ENCODE data around the gene OLFML2A.

The OLFML2A gene

GRCh38 chr9:124774129-124774978 is 2.6 kb upstream of the OLFML2A start:
- peak; percentile 81 for TF ChIP-seq CTCF (conservative IDR thresholded peaks at IDR 0.05; ENCODE audit: control insufficient read depth, insufficient read depth, low read depth, low read length)
- peak; percentile 76 for DNase-seq (ENCODE audit: low read depth)
- H3K4me3 ChIP-seq (ENCODE audit: control insufficient read depth, low read depth, low read length): no peak overlapping the region

- TF ChIP-seq CTCF (conservative IDR thresholded peaks at IDR 0.05; ENCODE audit: control insufficient read depth, insufficient read depth, low read depth, low read length): no peak
- DNase-seq (ENCODE audit: low read depth): no peak
- H3K4me3 ChIP-seq (ENCODE audit: control insufficient read depth, low read depth, low read length): peak overlapping the region; percentile 38
Measured at GRCh38 chr9:124776618-124776953, 347 bp upstream of the OLFML2A start.

GRCh38 chr9:124778575-124779367 is 1.8 kb downstream of the OLFML2A start:
- H3K4me3 ChIP-seq (ENCODE audit: control insufficient read depth, low read depth, low read length): no peak overlapping the region

GRCh38 chr9:124779368-124780059 is 2.6 kb downstream of the OLFML2A start:
- no peak overlapping the region for H3K4me3 ChIP-seq (ENCODE audit: control insufficient read depth, low read depth, low read length)
- peak; percentile 95 for DNase-seq (ENCODE audit: low read depth)
- no peak for TF ChIP-seq CTCF (conservative IDR thresholded peaks at IDR 0.05; ENCODE audit: control insufficient read depth, insufficient read depth, low read depth, low read length)

More at GRCh38 chr9:124778575-124779367, 1.8 kb downstream of the OLFML2A start:
- DNase-seq (ENCODE audit: low read depth): peak; percentile 12
- no peak for TF ChIP-seq CTCF (conservative IDR thresholded peaks at IDR 0.05; ENCODE audit: control insufficient read depth, insufficient read depth, low read depth, low read length)

GRCh38 chr9:124780060-124780756 is 3.3 kb downstream of the OLFML2A start:
- peak; percentile 71 for DNase-seq (ENCODE audit: low read depth)
- no peak overlapping the region for H3K4me3 ChIP-seq (ENCODE audit: control insufficient read depth, low read depth, low read length)

More at GRCh38 chr9:124780060-124780756, 3.3 kb downstream of the OLFML2A start:
- no peak for TF ChIP-seq CTCF (conservative IDR thresholded peaks at IDR 0.05; ENCODE audit: control insufficient read depth, insufficient read depth, low read depth, low read length)
